Measurements from ENCODE around the gene DIAPH3.

GRCh38 chr13:59801107-59801880, 362.4 kb downstream of the DIAPH3 start:
- no peak for TF ChIP-seq CTCF (IDR thresholded peaks at IDR 0.05; ENCODE audit: low read depth, low read length)
- no peak for TF ChIP-seq EZH2phosphoT487 (IDR thresholded peaks at IDR 0.05; ENCODE audit: low read depth)

All from OCI-LY3 (cell line).